GOT3 (cell line): ENCODE data around the gene SHQ1.

Experiments used
- DNase-seq: peaks from one replicate; lab custom pipeline; 2025; ENCODE audit warnings: mixed read lengths; lab: John Stamatoyannopoulos, UW

SHQ1 gene

DNA sequence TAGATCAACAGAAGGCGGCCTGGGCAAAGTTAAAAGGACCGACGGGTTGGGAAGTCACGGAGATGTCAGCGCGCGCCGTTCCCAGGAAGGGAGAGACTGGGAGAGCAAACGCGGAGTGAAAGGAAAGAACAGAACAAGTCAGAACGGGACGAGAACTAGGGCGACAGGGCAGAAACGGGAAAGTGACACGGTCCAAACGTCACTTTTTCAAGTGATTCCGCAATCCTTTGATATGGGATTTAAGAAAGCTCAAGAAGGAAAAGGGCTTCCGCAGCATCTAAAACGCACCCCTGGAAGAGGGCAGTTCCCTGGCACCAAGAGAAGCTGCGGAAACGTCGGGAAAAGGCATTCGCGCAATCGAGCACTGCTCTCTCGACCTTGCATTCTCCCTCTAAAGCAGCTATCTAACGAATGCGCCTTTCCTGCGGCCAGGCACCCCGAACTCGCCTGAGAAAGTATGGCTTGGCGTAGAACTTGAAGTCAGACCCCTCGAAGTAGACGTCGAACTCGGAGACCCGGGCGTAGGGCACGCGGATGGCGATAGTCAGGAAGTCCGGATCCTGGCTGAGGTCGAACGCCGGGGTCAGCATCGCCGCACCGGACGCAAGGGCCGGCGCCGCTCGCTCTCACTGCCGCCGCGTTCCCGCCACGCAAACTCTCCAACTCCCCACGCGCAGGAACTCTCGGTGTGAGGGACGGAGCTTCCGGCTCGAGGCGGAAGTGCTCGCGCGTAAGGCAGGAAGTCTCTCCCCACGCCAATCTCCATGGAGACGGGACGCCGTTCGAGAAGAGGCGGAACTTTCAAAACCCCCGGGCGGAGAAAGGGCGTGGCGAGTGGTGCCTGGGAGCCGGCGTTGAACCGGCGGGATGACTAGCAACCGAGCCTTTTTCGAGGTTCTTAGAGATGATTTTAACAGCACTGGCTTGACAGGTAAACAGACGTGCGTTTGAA, at the start of gene SHQ1:
SHQ1 (minus strand) TSS at position 695 of the 952 bp plus-strand sequence; CDS start at position 590, 105 bp downstream.
- DNase-seq = peak; percentile 77

- no peak for DNase-seq
These were observed 49.4 kb upstream of the SHQ1 start for GRCh38 chr3:72897758-72898007.

DNA sequence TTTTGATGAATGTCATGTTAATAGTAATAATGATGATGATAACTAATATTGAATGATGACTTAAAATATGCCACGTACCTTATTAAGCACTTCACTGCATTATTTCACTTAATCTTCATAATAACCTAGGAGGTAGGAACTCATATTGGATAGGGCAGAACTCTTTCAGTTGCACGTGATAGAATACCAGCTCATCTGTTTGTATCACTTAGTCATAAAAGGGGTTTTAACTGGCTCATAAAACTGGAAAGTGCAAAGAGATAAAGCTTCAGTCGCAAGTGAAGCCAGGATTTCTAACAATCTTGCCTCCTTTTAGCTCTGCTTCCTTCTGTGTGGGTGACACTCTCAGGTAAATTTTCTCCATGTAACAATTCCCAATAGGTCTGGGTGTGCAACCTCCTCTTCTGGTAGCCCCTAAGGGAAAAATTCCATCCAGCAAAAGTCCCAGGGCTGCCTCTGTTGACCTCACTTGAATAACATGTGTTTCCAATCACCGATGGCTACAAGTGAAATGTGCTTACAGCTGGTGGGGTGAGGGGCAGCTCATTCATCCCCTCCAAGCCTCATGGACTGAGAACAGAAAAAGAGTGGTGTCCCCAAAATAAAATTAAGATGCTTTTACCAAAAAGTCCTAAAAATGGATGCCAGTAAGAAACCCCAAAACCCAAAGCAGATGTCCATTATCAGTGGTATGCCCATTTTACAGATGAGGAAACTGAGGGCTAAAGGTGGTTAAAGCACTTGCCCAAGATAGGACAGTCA, 48.9 kb upstream of the SHQ1 start:
- no peak for DNase-seq

DNA sequence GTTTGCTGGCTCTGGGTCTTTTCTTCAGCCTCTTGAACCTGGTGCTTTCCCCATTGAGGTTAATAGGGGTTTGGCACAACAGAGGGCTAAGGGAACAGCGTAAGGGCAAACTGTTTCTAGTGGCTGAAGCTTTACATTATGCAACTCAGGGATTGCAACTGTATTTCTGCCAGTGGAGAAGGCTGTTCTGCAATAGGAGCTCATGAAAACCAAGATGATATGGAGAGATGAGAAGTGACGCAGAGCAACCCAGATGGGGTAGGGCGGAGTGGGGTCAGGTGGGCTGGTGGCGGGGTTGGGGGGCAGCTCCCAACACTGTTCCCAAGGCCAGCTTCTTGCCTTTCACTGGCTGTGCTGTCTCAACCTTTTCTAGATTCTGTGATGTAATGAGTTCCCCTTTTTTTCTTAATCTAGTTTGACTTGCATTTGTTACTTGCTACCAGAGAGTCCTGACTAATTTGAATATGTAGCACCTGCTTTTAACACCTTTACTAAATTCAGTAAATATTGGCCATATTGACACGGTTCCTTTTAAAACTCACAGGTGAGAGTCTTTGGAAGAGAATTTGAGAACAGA, 46.8 kb upstream of the SHQ1 start:
- no peak for DNase-seq

GRCh38 chr3:72892870-72893269, 44.6 kb upstream of the SHQ1 start:
- DNase-seq = no peak

GRCh38 chr3:72892081-72892775, 44.0 kb upstream of the SHQ1 start:
- DNase-seq = no peak

DNA sequence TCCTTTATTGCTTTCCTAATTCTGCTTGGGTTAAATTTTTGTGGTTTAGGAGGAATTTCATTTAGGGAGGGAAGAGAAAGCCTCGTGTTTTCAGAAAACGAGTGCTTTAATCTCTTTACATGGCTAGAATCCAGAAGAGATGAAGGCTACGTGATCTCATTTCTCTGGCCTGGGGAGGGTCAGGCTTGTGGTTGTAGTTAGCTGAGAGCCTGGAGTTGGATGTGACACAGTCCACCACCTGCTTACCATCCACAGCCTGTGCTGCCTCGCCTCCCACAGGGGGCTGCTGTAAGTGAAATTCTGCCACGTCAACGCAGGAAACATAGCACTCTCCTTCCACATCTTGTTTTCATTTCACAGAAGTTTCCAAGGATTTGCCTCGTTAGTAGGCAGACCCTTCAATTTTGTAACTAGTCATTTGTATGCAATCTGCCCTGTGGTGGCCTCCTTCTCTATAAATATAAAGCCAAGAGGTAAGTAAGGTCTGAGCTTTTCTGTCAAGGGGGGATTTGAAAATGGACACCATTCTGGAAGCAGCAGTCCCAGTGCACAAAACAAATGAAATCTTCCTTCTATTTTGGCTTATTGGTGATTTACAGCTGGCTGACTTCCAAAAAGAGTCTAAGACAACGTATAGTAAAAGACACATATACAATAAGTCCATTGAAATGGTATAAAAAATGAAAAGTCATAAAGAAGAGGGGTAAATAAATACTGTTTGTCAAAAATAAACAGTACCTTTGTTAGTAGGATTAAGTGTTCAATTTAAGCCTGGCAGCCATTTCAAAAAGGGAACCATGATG, 43.0 kb upstream of the SHQ1 start:
- DNase-seq = no peak

- no peak for DNase-seq
These were observed 42.1 kb upstream of the SHQ1 start for GRCh38 chr3:72890166-72890925.

- no peak for DNase-seq
These were observed 41.3 kb upstream of the SHQ1 start for GRCh38 chr3:72889310-72890165.

GRCh38 chr3:72888546-72889309, 40.5 kb upstream of the SHQ1 start:
- no peak for DNase-seq

DNA sequence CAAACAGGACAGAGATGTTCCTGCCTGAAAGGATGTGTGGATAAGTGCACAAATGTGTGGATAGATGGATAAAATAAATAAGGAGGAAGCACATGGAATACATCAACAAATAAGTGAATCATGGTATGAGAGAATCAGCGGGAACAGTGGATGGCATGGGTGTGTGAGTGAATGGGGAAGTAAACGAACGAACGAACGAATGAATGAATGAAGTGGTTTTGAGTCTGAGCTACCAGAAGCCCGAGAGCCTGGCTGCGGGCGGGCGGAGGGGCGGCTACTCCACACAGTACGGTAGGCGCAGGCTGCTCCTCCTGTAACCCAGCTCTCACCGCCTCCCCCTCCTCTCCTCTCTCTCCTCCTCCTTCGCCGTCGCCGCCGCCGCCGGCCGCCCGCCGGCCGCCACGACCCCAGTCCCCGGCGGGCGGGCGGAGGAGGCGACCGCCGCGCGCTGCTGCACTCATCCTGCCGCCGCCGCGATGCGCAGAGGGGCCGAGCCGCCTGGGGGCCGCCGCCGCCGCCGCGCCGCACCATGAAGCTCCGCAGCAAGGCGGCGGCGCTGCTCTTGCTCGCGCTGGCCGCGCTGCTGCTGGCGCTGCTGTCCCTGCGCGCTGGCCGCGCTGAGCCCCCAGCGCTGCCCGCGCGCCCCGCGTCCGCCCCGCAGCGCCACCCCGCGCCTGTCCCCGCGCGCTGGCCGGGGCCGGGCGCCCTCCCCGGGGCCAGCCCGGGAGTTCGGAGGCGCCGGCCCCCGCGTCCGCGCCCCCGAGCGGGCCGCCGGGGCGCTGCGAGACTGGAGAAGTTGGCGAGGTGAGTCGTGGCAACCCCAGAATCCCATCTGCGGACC, 39.7 kb upstream of the SHQ1 start, which contains the start of gene GXYLT2:
GXYLT2 (plus strand) TSS at position 342 of the 841 bp plus-strand sequence; CDS start at position 530, 188 bp downstream.
- DNase-seq = no peak

DNA sequence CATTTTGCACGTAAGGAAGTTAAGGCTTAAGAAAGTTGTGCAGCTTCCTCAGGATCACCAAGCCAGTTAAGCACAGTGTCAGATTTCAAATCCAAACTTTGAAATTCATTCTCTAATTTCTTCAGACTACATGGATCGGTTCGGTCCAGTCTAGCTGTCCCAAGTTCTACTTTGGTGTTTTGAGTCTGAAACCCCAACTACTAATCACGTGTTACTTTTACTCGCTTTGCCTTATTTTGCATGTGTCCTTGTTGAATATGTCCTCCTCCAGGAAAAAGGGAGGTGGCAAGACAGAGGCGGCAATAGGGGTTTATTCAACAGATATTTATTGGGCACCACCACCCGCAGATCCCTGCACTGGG, 39.1 kb upstream of the SHQ1 start:
- no peak for DNase-seq

DNA sequence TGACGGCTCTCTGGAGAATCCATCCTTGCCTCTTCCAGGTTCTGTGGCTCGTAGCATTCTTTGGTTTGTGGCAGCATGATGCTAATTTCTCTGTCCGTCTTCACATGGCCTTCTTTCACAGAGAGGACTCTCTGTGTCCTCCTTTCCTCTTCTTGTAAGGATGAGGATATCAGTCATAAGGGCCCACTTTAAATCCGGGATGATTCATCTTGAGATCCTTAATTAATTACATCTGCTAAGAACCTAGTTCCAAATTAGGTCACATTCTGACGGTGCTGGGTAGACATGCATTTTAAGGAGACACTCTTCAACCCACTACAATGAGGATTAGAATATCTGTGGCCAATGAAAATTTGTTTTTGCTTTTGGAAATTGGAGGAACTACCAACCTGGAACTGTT, 23.9 kb upstream of the SHQ1 start:
- no peak for DNase-seq

DNA sequence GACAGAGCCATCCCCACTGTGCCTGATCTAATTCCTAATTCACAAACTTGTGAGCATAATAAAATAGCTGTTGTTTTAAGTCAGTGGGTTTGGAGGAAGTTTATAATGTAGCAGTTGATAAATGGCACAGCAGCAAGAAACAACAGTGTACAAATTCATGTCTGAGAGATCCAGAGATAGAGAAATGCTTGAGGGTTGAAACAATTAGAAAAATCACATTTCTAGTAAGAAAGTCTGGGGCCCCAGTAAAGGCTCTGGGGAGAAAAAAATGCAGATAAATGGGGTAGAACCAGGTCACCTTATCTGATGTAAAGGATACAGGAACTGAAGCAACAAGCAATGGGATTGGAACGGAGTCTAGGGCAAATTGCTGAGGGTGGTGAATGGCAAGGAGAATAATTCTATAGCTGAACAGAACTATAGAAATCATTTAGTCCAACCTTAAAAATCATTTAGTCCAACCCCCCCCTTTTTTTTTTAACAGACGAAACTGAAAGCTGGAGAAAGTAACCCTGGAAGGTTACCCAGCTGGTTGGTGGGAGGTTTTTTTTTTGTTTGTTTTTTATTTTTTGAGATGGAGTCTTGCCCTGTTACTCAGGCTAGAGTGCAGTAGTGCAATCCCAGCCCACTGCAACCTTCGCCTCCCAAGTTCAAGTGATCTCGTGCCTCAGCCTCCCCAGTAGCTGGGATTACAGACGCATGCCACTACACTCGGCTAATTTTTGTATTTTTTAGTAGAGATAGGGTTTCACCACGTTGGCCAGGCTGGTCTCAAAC, 14.3 kb upstream of the SHQ1 start:
- DNase-seq = no peak

DNA sequence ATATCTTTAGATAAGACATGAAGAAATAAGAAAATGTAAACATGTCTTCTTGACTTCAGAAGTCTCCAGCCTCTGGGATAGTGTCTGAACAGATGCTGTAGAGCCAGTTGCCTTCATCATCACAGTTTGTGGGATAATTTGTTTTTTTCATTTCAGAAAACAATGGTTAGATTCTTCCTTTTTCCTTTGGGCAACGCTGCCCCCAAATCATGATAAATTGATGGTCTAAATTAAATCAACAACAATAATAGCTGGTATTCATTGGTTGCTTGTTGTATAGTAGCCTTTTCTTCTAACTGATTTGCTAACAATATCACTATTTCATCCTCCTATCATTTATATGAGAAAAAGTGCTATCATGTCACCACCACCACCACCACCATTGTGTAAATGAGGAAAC, 12.6 kb upstream of the SHQ1 start:
- DNase-seq = no peak

DNA sequence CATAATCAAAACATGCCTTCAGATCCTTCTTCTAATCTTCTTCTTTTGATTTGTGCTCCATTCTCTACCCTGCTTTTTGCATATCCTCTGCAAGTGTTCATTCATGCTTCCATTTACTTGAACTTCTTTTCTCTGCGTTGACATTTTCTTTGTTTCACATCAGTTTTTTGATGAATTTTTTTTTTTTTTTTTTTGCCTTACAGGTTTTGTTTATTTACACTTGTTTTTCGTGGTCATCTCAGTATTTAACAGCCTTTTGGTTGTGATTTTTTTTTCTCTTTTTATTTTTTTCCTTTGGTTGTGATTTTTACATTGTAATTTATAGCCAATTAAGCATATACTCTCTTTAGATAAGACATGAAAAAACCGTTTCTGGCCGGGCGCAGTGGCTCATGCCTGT, 11.8 kb upstream of the SHQ1 start:
- no peak for DNase-seq

DNA sequence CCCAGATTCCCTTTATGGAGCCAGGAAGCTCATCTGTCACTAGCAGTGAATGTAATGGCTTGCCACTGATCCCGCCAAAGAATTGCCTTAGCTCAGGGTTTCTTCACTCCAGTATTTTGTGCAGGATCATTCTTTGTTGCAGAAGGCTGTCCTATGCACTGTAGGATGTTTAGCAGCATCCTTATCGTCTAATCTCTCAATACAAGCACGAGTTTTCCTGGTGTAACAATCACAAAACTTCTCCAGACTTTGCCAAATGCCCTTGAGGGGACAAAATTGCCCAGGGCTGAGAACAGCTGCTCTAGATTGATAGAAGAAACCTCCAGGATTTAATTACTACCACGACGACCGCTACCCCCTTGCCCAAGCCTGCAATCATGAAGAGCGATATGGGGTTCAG, 6.8 kb upstream of the SHQ1 start:
- DNase-seq = no peak
